NCI-H2196 treated with DMSO at 0.1 percent for 48 hours (cell line): ENCODE data around the gene MERTK.

ENCODE experiments used
- DNase-seq: peaks from one replicate; lab custom pipeline; 2025; ENCODE audit not compliant: unreplicated experiment; lab: John Stamatoyannopoulos, UW

Gene MERTK

GRCh38 chr2:112073875-112074274 is 175.5 kb downstream of the MERTK start:
- no peak for DNase-seq

- no peak for DNase-seq
These were observed 176.1 kb downstream of the MERTK start for GRCh38 chr2:112074506-112074905.

- no peak for DNase-seq
These were observed 177.3 kb downstream of the MERTK start for GRCh38 chr2:112075490-112076260.

GRCh38 chr2:112077814-112078213 is 179.4 kb downstream of the MERTK start:
- no peak for DNase-seq
